Activated CD4-positive, CD25-positive, alpha-beta regulatory T cell (primary cell): Measurements from ENCODE around the gene PRKCD.

Experiments used
- DNase-seq, 4 experiments: peaks; one replicate each; lab custom pipeline; 2025; lab: John Stamatoyannopoulos, UW

The PRKCD gene

DNA sequence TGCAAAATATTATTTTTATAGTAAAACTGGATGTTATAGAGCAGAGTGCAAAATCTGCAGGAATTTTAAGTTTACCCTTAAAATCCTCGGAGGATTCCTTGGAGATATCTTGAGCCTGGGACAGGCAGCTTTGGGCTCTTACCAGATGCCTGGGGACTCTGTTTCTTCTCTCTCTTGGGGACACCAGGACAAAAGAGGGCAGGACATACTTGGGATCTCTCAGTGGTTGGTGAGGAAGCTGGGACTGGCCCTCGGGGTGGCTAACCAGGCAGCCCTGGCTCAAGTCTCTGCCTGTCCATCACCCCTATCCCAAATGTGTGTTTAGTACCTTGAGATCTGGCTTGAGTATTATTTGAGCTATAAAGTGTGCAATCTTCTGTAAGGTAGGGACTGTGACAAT lies 56.2 kb downstream of the PRKCD start:
- DNase-seq = no peak

DNA sequence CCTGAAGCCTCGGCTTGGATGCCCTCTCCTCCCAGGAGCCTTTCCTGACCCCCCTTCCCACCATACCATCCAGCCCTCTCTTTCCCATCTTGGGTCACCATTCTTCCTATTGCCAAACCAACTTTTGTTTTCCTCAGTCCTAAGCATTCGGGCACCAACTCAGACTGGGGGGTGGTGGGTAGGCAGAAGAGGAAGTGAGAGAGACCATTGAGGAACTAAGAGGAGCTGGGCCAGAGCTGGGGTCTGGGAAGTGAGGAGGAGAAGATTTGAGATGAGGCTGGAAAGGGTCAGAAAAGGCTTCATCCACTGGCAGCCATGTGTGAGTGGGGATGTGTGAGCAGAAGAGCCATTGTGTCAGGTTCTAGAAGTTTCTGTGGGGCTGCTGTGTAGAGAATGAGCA lies 57.1 kb downstream of the PRKCD start:
- DNase-seq = no peak

DNA sequence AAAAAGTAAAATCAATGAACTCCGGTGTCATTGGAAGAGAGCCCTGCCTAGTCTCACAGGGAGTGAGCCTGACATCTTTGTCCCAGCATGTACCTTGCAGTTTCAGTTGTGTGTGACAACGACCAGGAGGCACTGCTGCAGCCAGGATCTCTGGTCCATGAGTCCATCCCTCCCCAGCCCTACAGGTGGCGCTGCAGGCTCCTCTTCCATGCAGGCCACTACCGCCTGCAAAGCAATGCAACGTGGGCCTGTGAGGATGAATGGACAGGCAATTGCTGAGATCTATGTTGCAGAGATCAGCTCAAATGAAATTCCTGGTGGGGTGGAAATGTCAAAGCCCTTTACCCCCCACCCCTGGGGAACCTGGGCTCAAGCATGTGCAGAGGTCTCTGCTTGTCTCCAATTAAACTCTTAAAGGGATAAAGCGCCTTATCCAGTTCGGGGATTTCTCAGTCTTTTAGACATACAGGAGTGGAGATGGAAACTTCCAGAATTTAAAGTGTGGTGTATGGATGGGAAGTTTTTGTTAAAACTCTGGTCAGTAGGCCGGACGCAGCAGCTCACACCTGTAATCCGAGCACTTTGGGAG lies 59.0 kb downstream of the PRKCD start:
- peak; percentile 46 to 61 (median 56) for DNase-seq

DNA sequence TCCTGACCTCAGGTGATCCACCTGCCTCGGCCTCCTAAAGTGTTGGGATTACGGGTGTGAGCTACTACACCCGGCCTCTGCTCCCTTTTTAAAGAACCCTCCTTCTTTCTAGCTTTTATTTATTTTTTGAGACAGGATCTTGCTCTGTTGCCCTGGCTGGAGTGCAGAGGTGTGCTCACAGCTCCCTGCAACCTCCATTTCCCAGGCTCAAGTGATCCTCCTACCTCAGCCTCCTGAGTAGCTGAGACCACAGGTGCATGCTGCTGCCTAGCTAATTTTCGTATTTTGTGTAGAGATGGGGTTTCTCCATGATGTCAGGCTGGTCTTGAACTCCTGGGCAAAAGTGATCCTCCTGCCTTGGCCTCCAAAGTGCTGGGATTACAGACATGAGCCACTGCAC lies 60.3 kb downstream of the PRKCD start:
- no peak for DNase-seq

DNA sequence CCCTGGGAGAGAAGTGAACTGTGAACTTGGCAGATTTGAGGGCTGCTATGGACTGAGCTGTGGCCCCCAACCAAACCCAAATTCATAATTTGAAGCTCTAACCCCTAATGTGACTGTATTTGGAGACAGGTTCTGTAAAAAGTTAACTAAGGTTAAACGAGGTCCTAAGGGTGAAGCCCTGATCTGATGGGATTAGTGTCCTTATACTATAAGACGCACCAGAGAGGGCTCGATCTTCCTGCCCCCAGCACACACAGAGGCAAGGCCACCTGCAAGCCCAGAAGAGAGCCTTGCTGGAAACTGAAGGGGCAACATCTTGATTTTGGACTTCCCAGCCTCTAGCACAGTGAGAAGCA lies 60.8 kb downstream of the PRKCD start:
- no peak for DNase-seq

DNA sequence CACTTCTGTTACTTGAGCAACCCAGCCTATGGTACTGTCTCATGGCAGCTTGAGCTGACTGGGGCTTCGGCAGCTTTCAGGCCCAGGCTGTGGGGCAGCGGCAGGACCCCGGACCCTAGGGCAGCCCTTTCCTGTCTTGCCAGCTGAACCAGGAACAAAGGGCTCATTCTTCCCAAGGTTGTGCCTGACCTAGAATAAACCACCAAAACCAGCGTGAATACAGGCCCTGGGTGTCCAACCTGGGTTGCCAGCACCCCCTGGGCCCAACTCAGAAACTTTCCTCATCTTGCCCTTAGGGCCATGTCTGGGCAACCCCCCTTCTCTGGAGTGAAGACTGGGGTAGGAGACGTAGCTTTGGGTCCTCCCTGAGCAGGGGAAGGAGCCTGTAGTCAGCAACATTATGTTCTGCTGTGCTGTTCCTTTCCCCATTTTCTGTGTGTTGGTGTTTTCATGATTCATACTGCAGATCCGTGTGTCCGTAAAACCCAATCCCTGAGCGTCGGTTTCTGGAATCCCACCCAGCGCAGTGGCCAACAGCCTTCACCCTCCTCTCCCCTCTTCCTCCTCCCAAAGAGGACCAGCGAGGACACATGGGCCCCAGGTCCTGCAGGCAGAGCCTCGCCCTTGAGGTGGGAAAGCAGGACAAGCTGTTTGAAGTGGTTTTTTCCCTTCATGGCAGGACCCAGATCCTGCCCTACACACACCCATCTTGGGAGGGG lies 61.3 kb downstream of the PRKCD start:
- DNase-seq = no peak

DNA sequence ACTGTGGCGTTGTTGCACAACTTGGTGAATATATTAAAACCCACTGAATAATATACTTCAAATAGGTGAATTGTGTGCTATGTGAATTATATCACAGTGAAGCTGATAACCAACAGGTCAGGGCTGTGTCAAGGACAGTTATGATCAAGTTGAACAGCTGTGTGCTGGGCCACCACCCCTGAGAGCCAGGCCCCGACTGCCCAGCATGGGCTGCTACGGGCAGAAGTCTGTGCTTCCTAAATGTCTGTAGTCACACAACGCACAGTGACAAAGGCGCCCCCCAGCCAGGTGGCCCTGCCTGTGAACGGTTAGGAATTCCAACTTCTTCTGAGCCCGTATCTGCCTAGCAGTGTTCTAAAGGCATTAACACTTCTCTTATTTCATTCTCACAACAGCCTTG lies 62.0 kb downstream of the PRKCD start:
- DNase-seq = no peak

DNA sequence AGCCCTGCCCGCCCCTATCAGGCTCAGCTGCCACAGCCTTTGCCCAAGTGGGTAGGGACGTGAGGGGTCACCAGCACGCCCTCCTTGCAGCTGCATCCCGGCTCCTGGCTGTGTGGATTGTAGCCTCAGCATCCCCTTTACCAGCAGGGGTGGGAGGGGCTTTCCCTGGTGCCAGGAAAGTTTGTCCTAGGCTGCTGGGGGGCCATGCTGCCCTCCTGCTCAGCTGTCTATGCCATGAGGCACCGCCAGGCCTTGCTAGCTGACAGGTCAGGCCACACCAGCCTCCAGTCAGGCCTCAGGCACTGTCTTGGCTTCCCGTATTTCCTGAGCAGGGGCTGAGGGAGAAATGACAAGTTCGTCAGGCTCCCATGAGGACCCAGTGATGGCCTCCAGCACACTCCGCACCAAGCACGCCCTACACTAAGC lies 62.5 kb downstream of the PRKCD start:
- no peak for DNase-seq

DNA sequence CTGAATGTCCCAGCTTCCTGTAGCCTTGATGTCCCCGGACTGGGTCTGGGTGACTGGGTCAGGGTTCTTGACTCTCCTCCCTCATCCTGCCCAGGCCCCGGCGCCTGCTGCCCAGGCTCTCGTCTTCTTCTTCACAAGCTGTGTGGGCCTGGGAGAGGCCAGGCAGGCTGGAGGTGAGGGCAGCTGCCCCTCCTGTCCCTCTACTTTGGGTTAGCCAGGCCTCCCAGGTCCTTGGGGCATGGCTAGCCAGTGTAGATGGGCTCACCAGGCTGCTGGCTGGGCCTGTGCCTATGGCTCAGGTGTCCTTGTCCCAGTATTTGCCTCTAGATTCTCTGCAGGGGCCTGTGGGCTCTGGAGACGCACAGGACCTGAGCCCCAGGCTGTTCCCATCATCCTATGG lies 63.0 kb downstream of the PRKCD start:
- no peak for DNase-seq

DNA sequence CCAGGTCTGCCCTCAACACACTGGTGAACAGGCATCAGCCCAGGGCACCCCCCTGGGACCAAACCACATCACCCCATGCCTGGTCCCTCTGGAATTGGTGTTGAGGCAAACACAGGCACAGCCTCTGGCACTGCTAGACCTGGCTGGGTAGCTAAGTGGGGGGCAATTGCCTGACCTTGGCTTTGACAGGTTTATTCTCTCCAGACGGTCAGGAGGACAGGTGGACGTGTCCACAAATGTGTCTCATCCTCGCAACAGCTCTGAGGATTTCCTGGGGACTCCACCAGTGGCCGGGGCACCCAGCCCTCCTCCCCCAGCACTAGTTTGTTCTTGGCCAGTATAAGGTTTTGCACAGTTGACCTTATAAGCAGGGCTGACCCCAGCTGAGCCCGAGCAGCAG lies 63.5 kb downstream of the PRKCD start:
- no peak for DNase-seq

DNA sequence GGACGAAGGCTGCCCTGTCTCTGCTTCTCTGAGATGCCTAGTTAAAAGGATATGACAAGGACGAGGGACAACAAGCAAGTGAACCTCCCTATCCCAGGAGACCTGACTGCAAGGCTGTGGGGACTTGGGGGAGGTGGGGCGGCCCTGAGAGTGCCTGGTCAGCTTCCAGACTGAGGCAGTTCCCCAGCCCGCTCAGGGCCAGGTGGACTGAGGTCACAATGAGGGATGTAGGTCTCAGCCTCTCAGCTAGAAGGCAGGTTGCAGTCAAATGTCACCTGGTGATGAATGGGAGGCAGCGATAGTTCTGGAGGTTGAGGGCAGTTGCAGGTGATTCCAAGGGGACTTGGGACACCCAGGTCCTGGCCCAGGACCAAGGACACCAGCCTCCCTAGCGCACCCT lies 64.2 kb downstream of the PRKCD start:
- no peak for DNase-seq

DNA sequence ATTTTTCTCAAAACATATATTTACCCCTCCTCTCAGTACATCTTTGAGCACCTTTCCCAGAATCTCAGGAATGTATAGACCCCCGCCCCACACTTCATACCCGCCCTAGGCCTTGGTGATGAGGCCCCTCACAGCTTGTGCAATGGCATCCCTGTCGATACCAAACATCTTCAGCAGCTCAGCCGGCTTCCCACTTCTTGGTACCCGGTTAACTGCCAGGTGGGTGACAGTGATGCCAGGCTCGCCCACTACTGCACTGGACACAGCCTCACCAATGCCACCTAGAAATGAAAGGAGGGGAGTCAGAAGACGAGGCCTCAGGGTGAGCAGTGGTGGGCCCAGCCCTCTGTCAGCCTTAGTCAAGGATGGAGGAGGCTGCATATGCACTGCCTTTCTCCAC lies 64.6 kb downstream of the PRKCD start:
- DNase-seq = no peak

DNA sequence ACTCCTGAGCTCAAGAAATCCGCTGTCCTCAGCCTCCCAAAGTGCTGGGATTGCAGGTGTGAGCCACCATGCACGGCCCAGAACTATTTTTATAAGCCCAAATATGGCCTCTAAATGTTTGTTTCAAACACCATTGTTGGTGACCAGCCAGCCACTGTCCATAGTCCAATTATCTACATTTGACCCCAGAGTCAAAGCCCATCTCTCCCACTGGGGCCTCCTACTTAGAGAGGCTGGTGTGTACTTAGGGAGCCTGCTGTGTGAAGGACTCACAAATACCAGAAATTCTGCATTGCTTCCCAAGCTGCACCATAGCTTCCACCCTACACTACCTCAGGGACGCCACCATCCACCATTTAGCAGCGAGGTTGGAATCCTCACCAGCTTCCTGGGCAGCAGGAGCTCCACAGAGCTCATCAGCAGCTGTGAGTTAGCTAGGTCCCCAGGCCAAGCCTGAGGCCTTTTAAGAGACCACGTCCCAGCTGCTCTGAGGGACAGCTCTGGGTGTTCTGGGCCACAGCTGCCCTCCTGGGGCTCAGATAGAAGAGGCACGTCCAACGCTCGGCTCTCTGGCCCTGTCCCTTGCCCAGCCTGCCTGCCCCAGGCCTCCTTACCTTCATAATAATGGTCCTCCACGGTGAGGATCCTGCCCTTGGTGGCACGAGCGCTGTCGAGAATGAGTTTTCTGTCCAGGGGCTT lies 65.3 kb downstream of the PRKCD start:
- DNase-seq = no peak

DNA sequence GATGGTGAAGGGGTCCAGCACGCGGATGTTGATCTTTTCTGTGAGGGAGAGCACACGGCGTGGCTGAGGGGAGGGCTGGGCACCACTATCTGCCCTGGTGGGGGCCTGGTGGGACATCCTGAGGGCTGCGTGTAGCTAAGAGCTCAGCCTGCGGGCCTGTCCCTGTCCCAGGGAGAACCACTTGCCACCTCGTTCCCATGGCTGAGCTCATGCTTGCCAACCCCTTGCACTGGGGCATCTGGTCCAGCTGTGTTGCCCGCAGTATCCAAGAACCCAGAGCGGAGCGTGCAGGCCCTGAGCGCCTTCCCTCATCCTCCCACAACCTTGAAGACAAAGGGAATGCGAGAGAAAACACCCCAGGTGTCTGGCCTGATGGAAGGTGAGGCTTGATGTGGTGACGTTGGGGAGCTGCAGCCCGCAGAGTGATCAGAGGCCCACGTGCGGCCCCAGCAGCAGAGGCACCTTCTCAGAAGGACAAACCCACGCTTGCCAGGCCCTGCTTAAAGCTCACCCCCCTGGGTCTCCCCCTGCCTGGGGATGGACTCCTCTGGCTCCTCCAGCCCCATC lies 65.9 kb downstream of the PRKCD start:
- no peak for DNase-seq

DNA sequence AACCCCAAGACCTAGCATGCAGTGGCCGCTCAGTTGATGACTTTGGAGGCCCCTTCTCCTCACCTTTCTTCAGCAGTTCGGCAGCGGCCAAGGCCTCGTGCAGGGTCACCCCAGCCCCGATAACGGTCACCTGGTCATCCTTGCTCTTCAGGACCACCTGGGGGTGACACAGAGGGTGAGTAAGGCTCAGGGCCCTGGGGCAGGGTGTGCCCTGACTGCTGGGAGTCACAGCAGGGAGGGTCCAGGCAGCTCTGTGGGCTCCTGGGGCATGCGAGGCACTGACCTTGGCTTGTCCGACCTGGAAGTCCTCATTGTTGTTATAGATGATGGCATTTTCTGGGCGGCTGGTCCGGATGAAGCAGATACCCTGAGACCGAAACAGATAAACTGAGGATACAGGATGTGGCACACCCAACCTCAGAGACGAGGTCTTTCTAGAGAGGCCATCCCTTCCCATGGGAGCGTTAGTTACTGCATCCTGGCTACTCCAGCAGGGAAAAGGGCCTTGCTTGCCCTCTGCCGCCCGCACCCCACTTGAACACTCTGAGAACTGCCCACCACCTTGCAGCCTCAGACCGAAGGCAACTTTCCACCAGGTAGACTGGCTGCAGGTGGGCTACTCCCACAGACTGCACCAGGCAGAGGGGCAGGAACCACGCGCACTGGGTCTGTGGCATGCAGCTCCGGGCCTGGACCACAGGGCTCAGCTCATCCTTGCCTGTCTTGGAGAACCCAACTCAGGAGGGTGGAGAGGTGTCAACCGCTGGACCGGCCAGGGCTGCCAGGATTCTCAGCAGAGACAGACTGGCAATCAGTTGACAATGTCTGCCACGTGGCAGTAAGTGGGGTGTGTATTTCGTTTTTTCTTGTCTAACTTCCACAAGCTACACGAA lies 67.2 kb downstream of the PRKCD start:
- no peak for DNase-seq

DNA sequence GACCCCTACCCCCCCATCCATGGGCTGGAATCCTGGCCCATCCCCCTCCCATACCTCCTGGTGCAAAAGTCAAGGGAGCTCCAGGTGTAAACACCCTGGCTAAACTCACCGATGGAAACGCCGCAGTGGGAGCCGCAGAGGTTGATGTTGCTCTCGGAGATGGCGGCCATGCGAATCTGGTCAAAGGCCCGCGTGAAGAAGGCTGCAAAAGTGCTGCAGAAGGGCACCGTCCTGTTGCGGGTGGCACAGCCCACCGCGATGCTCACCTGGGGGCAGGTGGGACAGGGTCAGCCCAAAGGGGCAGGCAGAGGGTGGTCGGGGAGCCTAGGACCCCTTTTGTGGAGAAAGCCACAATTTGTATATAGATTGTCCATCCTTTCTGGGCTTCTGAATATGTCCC lies 68.2 kb downstream of the PRKCD start:
- DNase-seq = no peak

DNA sequence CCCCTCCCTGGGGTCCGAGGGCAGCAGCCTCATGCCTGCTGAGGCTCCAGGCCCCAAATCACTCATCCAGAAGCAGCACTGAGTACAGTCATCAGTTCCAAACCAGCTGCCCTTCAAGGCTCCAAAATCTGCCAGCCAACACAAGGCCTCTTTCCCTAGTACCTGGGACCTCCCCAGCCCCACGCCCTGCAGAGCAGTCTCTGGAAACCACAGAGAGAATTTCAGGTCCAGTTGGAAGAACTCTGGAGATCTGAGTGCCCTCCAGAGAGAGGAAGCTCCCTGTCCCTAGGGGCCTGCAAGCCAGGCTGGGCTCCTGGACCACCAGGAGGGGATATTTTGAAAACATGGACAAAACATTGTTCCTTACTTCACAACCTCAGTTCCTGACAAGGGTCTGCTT lies 68.6 kb downstream of the PRKCD start:
- no peak for DNase-seq

DNA sequence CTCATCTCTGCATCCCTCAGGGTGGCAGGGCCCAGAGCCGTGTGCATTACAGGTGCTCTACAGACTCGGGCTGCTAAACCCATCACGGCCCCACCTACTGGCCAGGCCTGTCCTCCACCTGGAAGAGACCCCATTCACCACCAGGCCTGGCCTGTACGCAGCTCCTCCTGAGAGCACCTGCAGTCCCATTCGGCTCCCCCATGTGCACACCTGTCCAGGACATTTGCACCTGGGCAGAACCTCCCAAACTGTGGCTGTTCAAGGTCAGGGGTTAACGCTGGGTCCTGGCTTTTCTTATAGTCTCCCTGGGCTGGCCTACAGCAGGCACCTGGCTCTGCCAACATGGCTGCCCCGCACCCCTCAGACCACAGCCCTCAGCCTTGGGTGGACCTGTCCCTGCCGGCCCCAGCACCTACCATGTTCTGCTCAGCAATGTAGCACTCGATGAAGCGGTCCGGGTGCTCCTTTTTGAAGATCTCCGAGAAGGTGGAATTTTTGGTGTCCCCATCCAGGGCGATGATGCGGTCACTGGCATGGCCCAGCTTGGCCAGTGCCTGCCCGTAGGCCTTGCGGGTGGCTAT lies 69.1 kb downstream of the PRKCD start:
- DNase-seq = no peak

DNA sequence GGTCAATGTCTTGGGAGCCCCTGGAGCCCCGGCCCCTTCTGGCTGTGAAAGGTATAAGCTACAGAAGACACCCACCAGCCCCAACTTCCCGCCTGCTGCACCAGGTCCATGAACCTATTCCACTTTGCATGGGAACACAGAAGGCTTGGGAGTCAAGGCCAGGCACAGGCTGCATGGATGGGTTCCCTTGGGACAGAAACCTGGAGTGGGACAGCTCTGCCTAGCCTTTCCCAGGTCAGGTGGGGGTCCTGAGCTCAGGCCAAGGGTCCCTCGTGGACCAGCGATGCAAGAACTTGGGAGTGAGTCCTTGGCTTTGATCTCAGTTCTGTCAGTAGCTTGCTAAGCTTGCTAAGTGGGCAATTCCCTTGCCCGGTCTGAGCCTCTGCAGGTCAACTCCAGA lies 69.8 kb downstream of the PRKCD start:
- no peak for DNase-seq

DNA sequence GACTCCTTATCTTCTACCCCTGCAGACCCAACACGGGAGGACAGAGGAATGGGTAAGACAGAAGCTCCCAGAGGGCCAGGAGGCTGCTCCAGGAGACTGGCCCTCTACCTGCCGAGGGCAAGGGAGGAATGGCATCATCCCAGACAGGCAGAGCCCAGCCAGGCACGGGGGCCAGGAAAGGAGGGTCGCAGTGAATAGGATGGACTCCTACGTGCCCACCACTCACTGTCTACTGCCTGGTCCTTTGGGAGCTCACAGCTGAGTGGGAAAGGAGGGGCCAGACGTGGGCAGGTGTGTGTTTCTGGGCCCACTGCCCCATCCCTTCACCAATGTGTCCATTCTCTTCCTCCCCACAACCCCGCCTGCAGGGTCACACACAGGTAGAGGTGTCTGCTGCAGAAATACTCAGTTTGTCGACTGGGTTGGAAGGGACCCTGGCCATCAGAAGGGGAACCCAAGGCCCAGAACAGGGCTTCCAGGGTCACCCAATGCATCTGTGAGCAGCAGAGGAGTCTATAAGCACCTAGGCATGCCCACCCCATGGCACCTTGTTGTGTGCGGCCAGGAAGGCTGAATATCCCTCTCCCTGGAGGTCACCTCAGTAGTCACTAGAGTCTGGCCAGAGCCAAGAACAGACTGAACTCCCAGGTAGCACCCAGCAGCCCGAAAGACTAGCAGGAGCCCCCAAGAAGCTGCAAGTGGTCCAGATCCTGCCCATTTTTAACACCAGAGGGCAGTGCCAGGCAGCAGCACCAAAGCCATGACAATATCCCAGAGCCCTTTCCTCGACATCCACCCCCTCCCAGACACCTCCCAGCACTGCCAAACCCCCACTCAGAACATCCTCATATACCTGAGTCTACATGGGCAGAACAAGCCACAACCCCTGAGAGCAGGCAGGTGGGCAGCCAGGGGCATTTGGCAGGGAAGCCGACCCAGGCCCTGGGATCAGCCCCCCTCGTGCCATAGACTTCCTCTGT lies 70.8 kb downstream of the PRKCD start:
- DNase-seq = no peak
